A673 (cell line): ENCODE results near the gene EIF5A2. TPM values are rescaled to one million over a fixed set of nuclear protein-coding genes. Genes with fewer than 3 reads are reported as not detected.

Experiments
- BruUV-seq: library from RNA; stranded (reverse); fragments of 400-500 nt; replicated peaks from 2 replicates; lab custom pipeline; 2021; lab: Mats Ljungman, UMichigan
- CTCF ChIA-PET: fragments of 300-600 bp; sonication (Branson Sonifier 250); formaldehyde crosslinking; loops from one replicate; lab custom pipeline; 2022; ENCODE audit warnings: antibody characterized with exemption; lab: Charles Lee
- POLR2A ChIA-PET: fragments of 300-600 bp; sonication (Branson Sonifier 250); formaldehyde crosslinking; loops from one replicate; lab custom pipeline; 2022; ENCODE audit warnings: antibody characterized with exemption; ENCODE audit not compliant: low non-redundant PET; lab: Charles Lee
- DNase-seq: peaks from one replicate; pipeline ENCODE4 v3.0.0-alpha.2; 2015; ENCODE audit warnings: low spot score
- H3K27ac ChIP-seq: fragments of 200-600 bp; sonication (generic); 2 replicates; pipeline ENCODE4 v1.5.1; 2016; ENCODE audit warnings: mixed run types, low read depth, mild to moderate bottlenecking, mixed read lengths, antibody characterized with exemption, low read length; ENCODE audit not compliant: poor library complexity, severe bottlenecking
- H3K27me3 ChIP-seq: fragments of 200-600 bp; sonication (generic); replicated peaks from 2 replicates; pipeline ENCODE4 v1.6.1; 2017; ENCODE audit warnings: mixed run types, low read depth, mild to moderate bottlenecking, mixed read lengths, antibody characterized with exemption, low read length; ENCODE audit not compliant: insufficient read depth, poor library complexity
- H3K36me3 ChIP-seq: fragments of 200-600 bp; sonication (generic); 2 replicates; pipeline ENCODE4 v1.6.1; 2016; ENCODE audit warnings: mixed run types, mild to moderate bottlenecking, mixed read lengths, antibody characterized with exemption, low read length; ENCODE audit not compliant: insufficient read depth, poor library complexity, severe bottlenecking
- H3K4me1 ChIP-seq: fragments of 200-600 bp; sonication (generic); 2 replicates; pipeline ENCODE4 v1.6.1; 2017; ENCODE audit warnings: mixed run types, mild to moderate bottlenecking, mixed read lengths, antibody characterized with exemption, low read length; ENCODE audit not compliant: insufficient read depth, poor library complexity, severe bottlenecking
- H3K4me3 ChIP-seq: fragments of 200-600 bp; sonication (generic); 2 replicates; pipeline ENCODE4 v1.5.1; 2016; ENCODE audit warnings: low read depth, mixed run types, mild to moderate bottlenecking, mixed read lengths, low read length; ENCODE audit not compliant: poor library complexity, severe bottlenecking
- H3K9me3 ChIP-seq: fragments of 200-600 bp; sonication (generic); 2 replicates; pipeline ENCODE4 v1.6.1; 2016; ENCODE audit warnings: mixed run types, low read depth, mild to moderate bottlenecking, mixed read lengths, antibody characterized with exemption, low read length; ENCODE audit not compliant: poor library complexity, severe bottlenecking
- EZH2 ChIP-seq: fragments of 200-600 bp; sonication (generic); IDR thresholded peaks from 2 replicates; pipeline ENCODE4 v1.6.1; 2017; ENCODE audit warnings: borderline replicate concordance, low read depth, mild to moderate bottlenecking, mixed read lengths, antibody characterized with exemption, low read length; ENCODE audit not compliant: poor library complexity, severe bottlenecking
- intact Hi-C: fragments of 100-400 bp; cut with micrococcal nuclease; formaldehyde crosslinking; loops from one replicate; pipeline ENCODE4 v1.10.0; 2022; ENCODE audit not compliant: unreplicated experiment
- total RNA-seq: library from RNA; stranded (reverse); gene quantifications from 2 replicates; pipeline ENCODE4 v1.2.3, GENCODE V29; 2021
- TF ChIP-seq, protein P1 (sequence below): fragments of 300-800, 200-600 bp; sonication (generic); conservative IDR thresholded peaks from 2 replicates; pipeline ENCODE4 v1.5.1; 2017; ENCODE audit warnings: low read depth, mild to moderate bottlenecking, antibody characterized with exemption, low read length, moderate library complexity, mixed read lengths

EIF5A2 gene
- total RNA-seq, 1 experiment from 2014 or later: 20.6 TPM

- BruUV-seq: no TSS peak
- intact Hi-C loops: no loop called here
These were observed 68.1 kb downstream of the EIF5A2 start for GRCh38 chr3:170840291-170840859.

DNA sequence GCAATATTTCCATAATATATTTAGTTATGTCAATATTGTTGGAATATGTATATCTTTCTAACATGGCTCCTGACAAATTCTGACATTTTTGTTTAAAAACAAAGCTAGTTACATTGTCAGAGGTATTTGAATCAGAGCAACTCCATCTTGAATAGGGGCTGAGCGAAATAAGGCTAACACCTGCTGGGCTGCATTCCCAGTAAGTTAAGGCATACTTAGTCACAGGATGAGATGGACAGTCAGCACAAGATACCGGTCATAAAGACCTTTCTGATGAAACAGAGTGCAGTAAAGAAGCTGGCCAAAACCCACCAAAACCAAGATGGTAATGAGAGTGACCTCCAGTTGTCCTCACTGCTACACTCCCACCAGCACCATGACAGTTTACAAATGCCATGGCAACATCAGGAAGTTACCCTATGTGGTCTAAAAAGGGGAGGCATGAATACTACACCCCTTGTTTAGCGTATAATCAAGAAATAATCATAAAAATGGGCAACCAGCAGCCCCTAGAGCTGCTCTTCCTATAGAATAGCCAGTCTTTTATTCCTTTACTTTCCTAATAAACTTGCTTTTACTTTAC, 68.8 kb downstream of the EIF5A2 start:
- intact Hi-C loops: no loop called here
- no peaks in the 10 kb centered on the region for H3K9me3 ChIP-seq
- H3K4me3 ChIP-seq: no peak overlapping the region
- no peak for DNase-seq
- CTCF ChIA-PET: no interaction called here
- H3K27ac ChIP-seq: no peak overlapping the region
- no TSS peak for BruUV-seq
- POLR2A ChIA-PET: no interaction called here
- H3K36me3 ChIP-seq: no peaks in the 10 kb centered on the region
- no peaks in the 10 kb centered on the region for H3K27me3 ChIP-seq
- TF ChIP-seq, protein P1, sequence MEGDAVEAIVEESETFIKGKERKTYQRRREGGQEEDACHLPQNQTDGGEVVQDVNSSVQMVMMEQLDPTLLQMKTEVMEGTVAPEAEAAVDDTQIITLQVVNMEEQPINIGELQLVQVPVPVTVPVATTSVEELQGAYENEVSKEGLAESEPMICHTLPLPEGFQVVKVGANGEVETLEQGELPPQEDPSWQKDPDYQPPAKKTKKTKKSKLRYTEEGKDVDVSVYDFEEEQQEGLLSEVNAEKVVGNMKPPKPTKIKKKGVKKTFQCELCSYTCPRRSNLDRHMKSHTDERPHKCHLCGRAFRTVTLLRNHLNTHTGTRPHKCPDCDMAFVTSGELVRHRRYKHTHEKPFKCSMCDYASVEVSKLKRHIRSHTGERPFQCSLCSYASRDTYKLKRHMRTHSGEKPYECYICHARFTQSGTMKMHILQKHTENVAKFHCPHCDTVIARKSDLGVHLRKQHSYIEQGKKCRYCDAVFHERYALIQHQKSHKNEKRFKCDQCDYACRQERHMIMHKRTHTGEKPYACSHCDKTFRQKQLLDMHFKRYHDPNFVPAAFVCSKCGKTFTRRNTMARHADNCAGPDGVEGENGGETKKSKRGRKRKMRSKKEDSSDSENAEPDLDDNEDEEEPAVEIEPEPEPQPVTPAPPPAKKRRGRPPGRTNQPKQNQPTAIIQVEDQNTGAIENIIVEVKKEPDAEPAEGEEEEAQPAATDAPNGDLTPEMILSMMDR: no peak
- TF ChIP-seq EZH2: no peak
- H3K4me1 ChIP-seq: peaks cover 8% of the 10 kb centered on the region

More at GRCh38 chr3:170840291-170840859, 68.1 kb downstream of the EIF5A2 start:
- Histone ChIP-seq H3K9me3 (no peaks in the 10 kb centered on the region), H3K4me3 (no peak overlapping the region), H3K4me1 (peaks cover 8% of the 10 kb centered on the region), H3K27ac (no peak overlapping the region), H3K27me3 (no peaks in the 10 kb centered on the region), H3K36me3 (no peaks in the 10 kb centered on the region)
- ChIA-PET CTCF (no interaction called here), POLR2A (interaction anchor here (0.6 kb wide), 1 partner anchor 1714 kb away, joined by 5 read pairs; no protein-coding TSS in a partner anchor)
- TF ChIP-seq EZH2: no peak
- TF ChIP-seq, protein P1: no peak
- no peak for DNase-seq

Other genes starting within 250 kb of the EIF5A2 start
- gene RPL22L1, start 38.4 kb downstream of the EIF5A2 start, total RNA-seq: 31.3 and 41.5 TPM in 2 replicates
- gene SLC2A2, start 118.1 kb upstream of the EIF5A2 start, total RNA-seq: not detected in 2 replicates